C4-2B (cell line): ENCODE results near the gene PNMA1.

Source experiments
- CTCF ChIP-seq: fragments of 450-650 bp; conservative IDR thresholded peaks from 2 replicates; pipeline ENCODE4 v1.5.1; 2017; ENCODE audit warnings: mild to moderate bottlenecking
- ZFX ChIP-seq: fragments of 450-650 bp; IDR thresholded peaks from 2 replicates; pipeline ENCODE4 v1.6.1; 2017

- TF ChIP-seq CTCF (no peak), ZFX (no peak)
Measured at GRCh38 chr14:73731111-73731510, 16.9 kb upstream of the PNMA1 start.
